ENCODE data around the gene GSG1. TPM values are rescaled to one million over a fixed set of nuclear protein-coding genes. Genes with fewer than 3 reads are reported as not detected.

The GSG1 gene
- total and polyA plus RNA-seq, 2 of the 8 experiments (the other 6 are each of a cell fraction or from before 2014, with no cell fraction given): 0.89 to 1.4 TPM

DNA sequence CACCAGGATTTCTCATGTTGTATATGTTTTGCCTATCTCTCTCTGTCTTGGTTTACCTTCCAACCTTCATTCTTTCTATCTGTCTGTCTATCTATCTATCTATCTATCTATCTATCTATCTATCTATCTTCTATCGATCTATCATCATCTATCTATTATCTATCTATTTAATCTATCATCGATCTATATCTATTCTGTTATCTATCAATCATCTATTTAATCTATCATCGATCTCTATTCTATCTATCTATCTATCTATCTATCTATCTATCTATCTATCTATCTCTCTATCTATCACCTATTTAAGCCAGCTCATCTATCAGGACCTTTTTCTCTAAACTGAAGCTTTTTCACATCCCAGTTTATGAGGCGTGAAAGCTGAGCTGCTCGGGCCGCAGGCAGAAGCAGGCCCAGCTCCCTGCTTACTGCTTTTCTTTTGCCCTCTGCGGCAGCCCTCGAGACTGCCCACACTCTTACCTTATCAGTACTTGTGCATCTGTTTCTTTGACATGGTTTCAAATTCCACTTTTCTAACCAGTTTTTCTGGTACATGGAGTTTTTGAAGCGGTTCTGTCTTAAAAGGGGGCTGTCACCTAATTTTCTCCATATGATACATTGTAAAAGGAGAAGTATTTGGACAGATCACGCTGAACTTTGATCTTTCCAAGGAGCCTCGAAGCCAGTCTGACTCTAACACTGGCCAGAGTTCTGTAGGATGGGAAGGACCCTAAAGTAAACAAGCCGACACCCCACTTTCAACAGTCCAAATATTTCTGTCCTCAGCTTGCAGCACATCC lies 44.4 kb upstream of the GSG1 start:
- CTCF ChIA-PET (ENCODE audit: partially characterized antibody): interaction anchor here (0.7 to 1.8 kb wide), 6 partner anchors 12 to 49 kb away, joined by 3 to 7 read pairs (median 3); no protein-coding TSS in a partner anchor
- no peak overlapping the region for H2BK20ac ChIP-seq (ENCODE audit: low read length)
- FAIRE-seq: no peak

More for the DNA sequence above, 44.4 kb upstream of the GSG1 start:
- Histone ChIP-seq H2BK12ac (ENCODE audit: low read depth, low read length) (no peak overlapping the region), H2BK120ac (replicated peaks; ENCODE audit: low read depth, low read length) (no peak overlapping the region), H3K14ac (ENCODE audit: insufficient read length) (no peak overlapping the region), H2BK5ac (ENCODE audit: low read depth, low read length) (no peak overlapping the region), H3K9ac (replicated peaks in 1 of 4; ENCODE audit: extremely low read depth in 1 of 4, low read depth in 3 of 4, low read length in 3 of 4) (no peak overlapping the region), H3K23ac (ENCODE audit: insufficient read length) (no peak overlapping the region), H3K9me3 (ENCODE audit: insufficient read depth in 2 of 2, low read depth in 1 of 2, low read length in 1 of 2) (no peaks in the 10 kb centered on the region), H4K20me1 (replicated peaks in 1 of 2; ENCODE audit: control insufficient read depth in 1 of 2, insufficient read depth in 2 of 2, low read length in 2 of 2) (no peaks in the 10 kb centered on the region), H3K56ac (replicated peaks; ENCODE audit: insufficient read length, low read depth, low read length) (no peak overlapping the region), H3K4me1 (replicated peaks in 1 of 4; ENCODE audit: control insufficient read depth in 3 of 4, insufficient read depth in 4 of 4, low read length in 3 of 4) (peaks cover 0 to under 1% (median 0%) of the 10 kb centered on the region in 4 experiments; a peak in 1 of 7 replicates), H3K18ac (ENCODE audit: extremely low read depth, low read length) (no peak overlapping the region), H4K91ac (replicated peaks; ENCODE audit: insufficient read length, low read length) (no peak overlapping the region), H3K27me3 (replicated peaks in 1 of 4; ENCODE audit: control insufficient read depth in 3 of 4, extremely low read depth in 1 of 4, insufficient read depth in 3 of 4, low read length in 3 of 4) (no peaks in the 10 kb centered on the region), H3K23me2 (ENCODE audit: low read depth, low read length) (no peaks in the 10 kb centered on the region), H2BK15ac (ENCODE audit: low read length) (no peak overlapping the region), H3K4me2 (ENCODE audit: insufficient read depth in 1 of 2, low read depth in 2 of 2, low read length in 2 of 2) (no peak overlapping the region), H4K8ac (ENCODE audit: extremely low read depth, insufficient read depth, low read length) (no peak overlapping the region), H3K4me3 (ENCODE audit: extremely low read depth in 1 of 4, insufficient read depth in 2 of 4, low read depth in 3 of 4, low read length in 4 of 4) (no peak overlapping the region), H4K5ac (ENCODE audit: insufficient read length, low read depth, low read length) (no peak overlapping the region), H2AFZ (ENCODE audit: low read length) (no peak overlapping the region), H3K27ac (ENCODE audit: low read depth, low read length) (no peak overlapping the region), H2AK5ac (ENCODE audit: low read depth, low read length) (no peak overlapping the region), H3K36me3 (ENCODE audit: control insufficient read depth in 2 of 4, insufficient read depth in 4 of 4, low read length in 3 of 4) (no peaks in the 10 kb centered on the region), H3K79me2 (ENCODE audit: control insufficient read depth in 1 of 2, insufficient read depth in 2 of 2, low read length in 2 of 2) (no peaks in the 10 kb centered on the region), H3K79me1 (ENCODE audit: low read depth, low read length) (no peaks in the 10 kb centered on the region), H3K4ac (replicated peaks; ENCODE audit: insufficient read length, low read depth, low read length) (no peak overlapping the region)
- DNase-seq (ENCODE audit: low read depth in 1 of 2, low spot score in 2 of 2): no peak
- POLR2A ChIA-PET (ENCODE audit: partially characterized antibody): no interaction called here
- no peak for TF ChIP-seq TAF1 (IDR thresholded peaks at IDR 0.05; ENCODE audit: low read depth, low read length)
- no peak for TF ChIP-seq POLR2A (IDR thresholded peaks at IDR 0.05; ENCODE audit: control extremely low read depth in 1 of 2, low read depth in 2 of 2, low read length in 2 of 2)
- no peak for TF ChIP-seq CHD2 (IDR thresholded peaks at IDR 0.05; ENCODE audit: low read length)
- no peak for TF ChIP-seq ZNF274 (IDR thresholded peaks at IDR 0.05; ENCODE audit: borderline replicate concordance, extremely low read depth, low read length)
- TF ChIP-seq YY1 (IDR thresholded peaks at IDR 0.05; ENCODE audit: low read depth, low read length): no peak
- TF ChIP-seq BACH1 (IDR thresholded peaks at IDR 0.05; ENCODE audit: low read length): no peak
- TF ChIP-seq CHD1 (IDR thresholded peaks at IDR 0.05; ENCODE audit: low read depth, low read length): no peak
- no peak for TF ChIP-seq SUZ12 (IDR thresholded peaks at IDR 0.05; ENCODE audit: low read length)
- no peak for TF ChIP-seq CBX8 (IDR thresholded peaks at IDR 0.05; ENCODE audit: borderline replicate concordance, low read depth, low read length)
- TF ChIP-seq SIRT6 (IDR thresholded peaks at IDR 0.05; ENCODE audit: low read length): no peak
- TF ChIP-seq TCF12 (IDR thresholded peaks at IDR 0.05; ENCODE audit: low read depth, low read length): no peak
- 87 to 100% methylated on average over 3 to 12 of the region's 12 CpGs for WGBS, 2 experiments (ENCODE audit: extremely low coverage in 1 of 2, insufficient coverage in 1 of 2, insufficient read length in 1 of 2, insufficient replicate concordance in 2 of 2, low coverage in 1 of 2, low lambda C conversion rate in 2 of 2, missing lambda C conversion rate in 1 of 2)

Data from H1 (cell line).